Activated naive CD4-positive, alpha-beta T cell treated with anti-CD3 and anti-CD28 coated beads, Interleukin-2, amount 50 U/mL, for 72 hours (primary cell): ENCODE measurements around the gene EIF3K. TPM values are rescaled to one million over a fixed set of nuclear protein-coding genes. Genes with fewer than 3 reads are reported as not detected.

Experiments
- ATAC-seq, 2 donors: fragments of 150-1000 bp; cut with Tn5 transposase; 2 replicates each; pipeline ENCODE4 v1.10.0; 2021; ENCODE audit warnings: mild to moderate bottlenecking in 2 of 2, moderate library complexity in 2 of 2
- DNase-seq, 2 donors: peaks; one replicate each; pipeline ENCODE4 v3.0.0; 2021 to 2022; ENCODE audit warnings: low spot score in 2 of 2
- H3K27ac Mint-ChIP-seq, 2 donors: one replicate each; pipeline ENCODE4 v1.8.0; 2022; ENCODE audit warnings: mild to moderate bottlenecking in 2 of 2, mixed read lengths in 2 of 2
- H3K36me3 Mint-ChIP-seq, 2 donors: one replicate each; pipeline ENCODE4 v1.8.0; 2022; ENCODE audit warnings: mixed read lengths in 2 of 2
- H3K9me3 Mint-ChIP-seq, 2 donors: one replicate each; pipeline ENCODE4 v1.8.0; 2022; ENCODE audit warnings: mixed read lengths in 2 of 2
- total RNA-seq, 2 donors: library from RNA; stranded (reverse); gene quantifications; one replicate each; pipeline ENCODE4 v1.2.3, GENCODE V29; 2022

Gene EIF3K
- total RNA-seq, 2 donors from 2014 or later = 282 to 299 TPM

- ATAC-seq = peak in 1 of 2 donors; percentile 68
- no peaks in the 10 kb centered on the region for H3K9me3 Mint-ChIP-seq
- H3K36me3 Mint-ChIP-seq = peaks cover 7 to 12% of the 10 kb centered on the region in 2 donors
- DNase-seq = no peak
- H3K27ac Mint-ChIP-seq = no peak overlapping the region
Observed at GRCh38 chr19:38666663-38667511, 47.9 kb downstream of the EIF3K start.

- Mint-ChIP-seq H3K27ac (no peak overlapping the region), H3K36me3 (peaks cover 7 to 12% of the 10 kb centered on the region in 2 donors), H3K9me3 (no peaks in the 10 kb centered on the region)
- DNase-seq = no peak
- no peak for ATAC-seq
Observed at GRCh38 chr19:38667661-38668171, 48.7 kb downstream of the EIF3K start.

GRCh38 chr19:38669552-38669951 lies 50.6 kb downstream of the EIF3K start:
- peak overlapping the region in 1 of 2 donors; percentile 53 for H3K27ac Mint-ChIP-seq
- ATAC-seq = no peak
- no peaks in the 10 kb centered on the region for H3K9me3 Mint-ChIP-seq
- no peak for DNase-seq
- peaks cover 7 to 12% of the 10 kb centered on the region in 2 donors for H3K36me3 Mint-ChIP-seq

- Mint-ChIP-seq H3K36me3 (peaks cover 7 to 12% of the 10 kb centered on the region in 2 donors), H3K27ac (no peak overlapping the region), H3K9me3 (no peaks in the 10 kb centered on the region)
- ATAC-seq = no peak
- DNase-seq = no peak
Observed at GRCh38 chr19:38670921-38671398, 52.0 kb downstream of the EIF3K start.

GRCh38 chr19:38671654-38672053 lies 52.7 kb downstream of the EIF3K start:
- Mint-ChIP-seq H3K27ac (no peak overlapping the region), H3K36me3 (peaks cover 7 to 12% of the 10 kb centered on the region in 2 donors), H3K9me3 (no peaks in the 10 kb centered on the region)
- ATAC-seq (no peak), DNase-seq (no peak)

- H3K36me3 Mint-ChIP-seq = peaks cover 7 to 12% of the 10 kb centered on the region in 2 donors
- no peaks in the 10 kb centered on the region for H3K9me3 Mint-ChIP-seq
- H3K27ac Mint-ChIP-seq = no peak overlapping the region
- no peak for ATAC-seq
- DNase-seq = no peak
Observed at GRCh38 chr19:38673030-38673429, 54.0 kb downstream of the EIF3K start.

GRCh38 chr19:38674388-38675171 lies 55.6 kb downstream of the EIF3K start:
- Mint-ChIP-seq H3K36me3 (peaks cover 5 to 6% of the 10 kb centered on the region in 2 donors), H3K27ac (no peak overlapping the region), H3K9me3 (no peaks in the 10 kb centered on the region)
- ATAC-seq (no peak), DNase-seq (no peak)

GRCh38 chr19:38675611-38676010 lies 56.6 kb downstream of the EIF3K start:
- H3K27ac Mint-ChIP-seq = no peak overlapping the region
- no peaks in the 10 kb centered on the region for H3K36me3 Mint-ChIP-seq
- ATAC-seq (peak in 1 of 2 donors; percentile 70), DNase-seq (no peak)
- H3K9me3 Mint-ChIP-seq = no peaks in the 10 kb centered on the region

- ATAC-seq (no peak), DNase-seq (no peak)
- Mint-ChIP-seq H3K9me3 (no peaks in the 10 kb centered on the region), H3K27ac (no peak overlapping the region), H3K36me3 (no peaks in the 10 kb centered on the region)
Observed at GRCh38 chr19:38676023-38676877, 57.3 kb downstream of the EIF3K start.

- Mint-ChIP-seq H3K36me3 (no peaks in the 10 kb centered on the region), H3K9me3 (no peaks in the 10 kb centered on the region), H3K27ac (no peak overlapping the region)
- DNase-seq (no peak), ATAC-seq (no peak)
Observed at GRCh38 chr19:38676878-38677646, 58.1 kb downstream of the EIF3K start.

GRCh38 chr19:38678217-38678890 lies 59.4 kb downstream of the EIF3K start:
- no peak for DNase-seq
- H3K27ac Mint-ChIP-seq = no peak overlapping the region
- H3K36me3 Mint-ChIP-seq = peaks cover 0 to 11% of the 10 kb centered on the region in 2 donors
- ATAC-seq = no peak
- H3K9me3 Mint-ChIP-seq = peaks cover 0 to 6% of the 10 kb centered on the region in 2 donors

GRCh38 chr19:38678891-38679494 lies 60.0 kb downstream of the EIF3K start:
- DNase-seq (no peak), ATAC-seq (no peak)
- Mint-ChIP-seq H3K9me3 (peaks cover 0 to 6% of the 10 kb centered on the region in 2 donors), H3K27ac (no peak overlapping the region), H3K36me3 (peaks cover 0 to 11% of the 10 kb centered on the region in 2 donors)

- Mint-ChIP-seq H3K9me3 (peaks cover 0 to 6% of the 10 kb centered on the region in 2 donors), H3K27ac (no peak overlapping the region), H3K36me3 (peaks cover 0 to 11% of the 10 kb centered on the region in 2 donors)
- no peak for DNase-seq
- ATAC-seq = no peak
Observed at GRCh38 chr19:38679839-38680238, 60.9 kb downstream of the EIF3K start.

- Mint-ChIP-seq H3K9me3 (peaks cover 0 to 6% of the 10 kb centered on the region in 2 donors), H3K27ac (no peak overlapping the region), H3K36me3 (peaks cover 2 to 11% of the 10 kb centered on the region in 2 donors)
- DNase-seq (no peak), ATAC-seq (no peak)
Observed at GRCh38 chr19:38682195-38682867, 63.3 kb downstream of the EIF3K start.
